Suprapubic skin (tissue), 4 donors: Measurements from ENCODE around the gene GNG10. TPM values are rescaled to one million over a fixed set of nuclear protein-coding genes. Genes with fewer than 3 reads are reported as not detected.

Source experiments
- DNase-seq, 2 donors: peaks; one replicate each; pipeline ENCODE4 v3.0.0-alpha.2; 2019; ENCODE audit warnings: low spot score in 2 of 2
- H3K27ac ChIP-seq: fragments of 200-600 bp; sonication (generic); one replicate; pipeline ENCODE4 v1.5.1; 2019
- H3K27me3 ChIP-seq: fragments of 200-600 bp; sonication (generic); one replicate; pipeline ENCODE4 v1.5.1; 2019
- H3K36me3 ChIP-seq: fragments of 200-600 bp; sonication (generic); one replicate; pipeline ENCODE4 v1.5.1; 2019
- H3K4me1 ChIP-seq: fragments of 200-600 bp; sonication (generic); one replicate; pipeline ENCODE4 v1.5.1; 2019
- H3K4me3 ChIP-seq: fragments of 200-600 bp; sonication (generic); one replicate; pipeline ENCODE4 v1.5.1; 2019; ENCODE audit warnings: mild to moderate bottlenecking
- H3K9me3 ChIP-seq: fragments of 200-600 bp; sonication (generic); one replicate; pipeline ENCODE4 v1.5.1; 2019
- CTCF ChIP-seq, 2 donors: fragments of 200-600 bp in 1 of 2; fragments of 450-650 bp in 1 of 2; sonication (generic) in 1 of 2; IDR thresholded peaks; one replicate each; pipeline ENCODE4 v1.5.1; 2016 to 2019; ENCODE audit warnings: antibody characterized with exemption in 2 of 2, mild to moderate bottlenecking in 1 of 2, moderate library complexity in 1 of 2
- EP300 ChIP-seq: sonication (generic); formaldehyde crosslinking; IDR thresholded peaks from one replicate; pipeline ENCODE4 v1.6.1; 2017; ENCODE audit warnings: antibody characterized with exemption
- POLR2A ChIP-seq, 2 donors: fragments of 450-650 bp; IDR thresholded peaks; one replicate each; pipeline ENCODE4 v1.6.1; 2017; ENCODE audit warnings: antibody characterized with exemption in 2 of 2, mild to moderate bottlenecking in 2 of 2, moderate library complexity in 2 of 2
- POLR2AphosphoS5 ChIP-seq, 3 donors: sonication (generic); formaldehyde crosslinking; IDR thresholded peaks; one replicate each; pipeline ENCODE4 v1.6.1; 2017; ENCODE audit warnings: antibody characterized with exemption in 3 of 3
- WGBS: methylation state at CpG from one replicate; pipeline ENCODE4 v1.1.5; 2018; 5-methylcytosine and 5-hydroxymethylcytosine counted together
- total RNA-seq, 4 donors: library from RNA; depleted of rRNA; stranded (reverse); fragments of >200 nt; gene quantifications; one replicate each; pipeline ENCODE4 v1.1.0, GENCODE V29; 2016

The GNG10 gene
- total RNA-seq, 4 donors from 2014 or later = 15.1 to 21.6 (median 19.1) TPM

GRCh38 chr9:111700776-111701175 lies 39.4 kb downstream of the GNG10 start:
- H3K9me3 ChIP-seq = no peaks in the 10 kb centered on the region
- 76% methylated on average over 1 of the region's 1 CpG for WGBS
- H3K36me3 ChIP-seq = no peaks in the 10 kb centered on the region
- H3K4me3 ChIP-seq = no peak overlapping the region
- no peak overlapping the region for H3K27ac ChIP-seq
- H3K4me1 ChIP-seq = no peaks in the 10 kb centered on the region
- TF ChIP-seq POLR2A (IDR thresholded peaks at IDR 0.05) (no peak), POLR2AphosphoS5 (IDR thresholded peaks at IDR 0.05) (no peak), CTCF (IDR thresholded peaks at IDR 0.05) (no peak), EP300 (no peak)
- H3K27me3 ChIP-seq = no peaks in the 10 kb centered on the region
- DNase-seq = no peak

DNA sequence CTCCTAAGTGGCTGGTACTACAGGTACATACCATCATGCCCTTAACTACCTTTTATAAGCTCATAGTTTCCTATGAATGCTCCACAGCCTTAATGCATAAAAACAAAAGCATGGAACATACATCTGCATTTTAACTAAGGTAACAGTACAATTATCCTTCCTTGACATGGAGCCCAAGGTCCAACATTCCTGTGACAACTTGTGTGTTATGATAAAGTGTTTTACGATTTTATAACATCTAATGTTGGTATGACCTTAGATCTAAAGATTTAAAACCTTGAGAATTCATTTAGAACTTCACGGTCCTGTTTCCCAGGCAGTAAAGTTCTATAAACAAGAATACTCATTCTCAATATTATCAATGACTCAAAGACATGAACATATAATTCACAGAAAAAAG lies 43.1 kb downstream of the GNG10 start:
- H3K4me3 ChIP-seq = no peak overlapping the region
- no peak overlapping the region for H3K27ac ChIP-seq
- H3K9me3 ChIP-seq = no peaks in the 10 kb centered on the region
- H3K4me1 ChIP-seq = no peaks in the 10 kb centered on the region
- 85% methylated on average over 2 of the region's 2 CpGs for WGBS
- DNase-seq = no peak
- no peaks in the 10 kb centered on the region for H3K27me3 ChIP-seq
- no peaks in the 10 kb centered on the region for H3K36me3 ChIP-seq
- TF ChIP-seq POLR2A (IDR thresholded peaks at IDR 0.05) (no peak), POLR2AphosphoS5 (IDR thresholded peaks at IDR 0.05) (no peak), CTCF (IDR thresholded peaks at IDR 0.05) (no peak), EP300 (no peak)

- Histone ChIP-seq H3K36me3 (no peaks in the 10 kb centered on the region), H3K9me3 (no peaks in the 10 kb centered on the region), H3K4me3 (no peak overlapping the region), H3K4me1 (no peaks in the 10 kb centered on the region), H3K27me3 (no peaks in the 10 kb centered on the region), H3K27ac (no peak overlapping the region)
- TF ChIP-seq POLR2AphosphoS5 (IDR thresholded peaks at IDR 0.05) (no peak), POLR2A (IDR thresholded peaks at IDR 0.05) (no peak), EP300 (no peak), CTCF (IDR thresholded peaks at IDR 0.05) (no peak)
- WGBS = 95% methylated on average over 3 of the region's 3 CpGs
- no peak for DNase-seq
Observed at GRCh38 chr9:111711548-111711947, 50.1 kb downstream of the GNG10 start.

DNA sequence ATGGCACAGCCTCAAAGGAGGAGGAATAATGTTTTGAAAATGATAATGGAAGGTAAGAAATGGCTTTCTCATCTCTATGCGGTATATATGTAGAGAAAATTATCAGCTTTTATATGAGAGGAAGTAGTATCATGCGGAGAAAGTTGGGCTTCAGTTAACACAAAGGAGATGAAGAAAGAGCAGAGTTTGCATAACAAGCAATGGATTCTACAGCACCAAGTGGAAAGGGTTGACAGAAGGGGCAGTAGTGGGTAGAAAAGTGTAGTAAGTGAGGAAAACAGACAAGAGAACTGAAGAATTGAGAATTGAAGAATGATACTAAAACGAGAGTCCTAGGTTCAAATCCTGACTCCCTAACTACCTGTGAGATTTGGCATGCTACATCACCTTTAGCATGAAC lies 51.0 kb downstream of the GNG10 start:
- Histone ChIP-seq H3K27ac (no peak overlapping the region), H3K9me3 (no peaks in the 10 kb centered on the region), H3K27me3 (no peaks in the 10 kb centered on the region), H3K4me3 (no peak overlapping the region), H3K4me1 (no peaks in the 10 kb centered on the region), H3K36me3 (no peaks in the 10 kb centered on the region)
- DNase-seq = no peak
- TF ChIP-seq POLR2AphosphoS5 (IDR thresholded peaks at IDR 0.05) (no peak), CTCF (IDR thresholded peaks at IDR 0.05) (no peak), EP300 (no peak), POLR2A (IDR thresholded peaks at IDR 0.05) (no peak)
- WGBS = 92% methylated on average over 3 of the region's 3 CpGs

DNA sequence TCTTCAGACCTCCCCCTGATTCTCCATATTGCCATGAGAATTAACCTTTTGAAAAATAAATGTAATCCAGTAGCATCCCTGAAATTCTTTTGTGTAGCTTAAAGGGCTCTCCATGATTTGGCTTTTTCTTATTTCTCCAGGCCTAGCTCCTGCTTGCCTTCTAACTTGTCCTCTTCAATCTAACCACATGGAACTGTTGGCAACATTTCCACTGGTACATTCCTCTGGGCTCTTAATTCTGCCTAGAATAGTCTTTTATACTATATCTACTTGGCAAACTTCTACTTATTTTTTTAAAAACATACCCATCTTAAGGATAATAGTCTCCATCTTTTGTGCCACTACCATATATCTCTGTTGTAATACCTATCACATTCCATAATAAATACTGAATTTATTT lies 54.1 kb downstream of the GNG10 start:
- Histone ChIP-seq H3K27ac (no peak overlapping the region), H3K9me3 (no peaks in the 10 kb centered on the region), H3K36me3 (no peaks in the 10 kb centered on the region), H3K27me3 (no peaks in the 10 kb centered on the region), H3K4me3 (no peak overlapping the region), H3K4me1 (no peaks in the 10 kb centered on the region)
- no peak for DNase-seq
- TF ChIP-seq EP300 = no peak
- no peak for TF ChIP-seq POLR2A (IDR thresholded peaks at IDR 0.05)
- no peak for TF ChIP-seq POLR2AphosphoS5 (IDR thresholded peaks at IDR 0.05)
- TF ChIP-seq CTCF (IDR thresholded peaks at IDR 0.05) = no peak
